Measurements from ENCODE around the gene KCMF1. TPM values are rescaled to one million over a fixed set of nuclear protein-coding genes. Genes with fewer than 3 reads are reported as not detected.

The KCMF1 gene
- total and polyA plus RNA-seq, 3 donors from 2014 or later = 53.9 to 141 (median 56.9) TPM

- Histone ChIP-seq H3K9me3 (no peaks in the 10 kb centered on the region), H3K27ac (no peak overlapping the region), H3K4me3 (no peak overlapping the region), H3K36me3 (ENCODE audit: low read depth, missing control alignments) (no peaks in the 10 kb centered on the region), H3K27me3 (no peaks in the 10 kb centered on the region), H3K4me1 (peaks cover 3% of the 10 kb centered on the region)
- WGBS, 2 donors = 58 to 64% methylated on average over 7 of the region's 7 CpGs
- TF ChIP-seq CTCF (IDR thresholded peaks at IDR 0.05) (peak in 1 of 3 experiments; percentile 19), POLR2A (IDR thresholded peaks at IDR 0.05) (no peak)
- intact Hi-C loops (cut with DNase I; ENCODE audit: low total_unique reads) = no loop called here
- DNase-seq = no peak
Measured at GRCh38 chr2:85015653-85016360, 44.8 kb downstream of the KCMF1 start.

- 80 to 86% methylated on average over 3 of the region's 3 CpGs for WGBS, 2 donors
- no peak for DNase-seq
- Histone ChIP-seq H3K27ac (no peak overlapping the region), H3K9me3 (no peaks in the 10 kb centered on the region), H3K4me1 (peaks cover 3% of the 10 kb centered on the region), H3K4me3 (no peak overlapping the region), H3K27me3 (no peaks in the 10 kb centered on the region), H3K36me3 (ENCODE audit: low read depth, missing control alignments) (no peaks in the 10 kb centered on the region)
- intact Hi-C loops (cut with DNase I; ENCODE audit: low total_unique reads) = no loop called here
- no peak for TF ChIP-seq CTCF (IDR thresholded peaks at IDR 0.05)
- no peak for TF ChIP-seq POLR2A (IDR thresholded peaks at IDR 0.05)
Measured at GRCh38 chr2:85016446-85016845, 45.5 kb downstream of the KCMF1 start.

DNA sequence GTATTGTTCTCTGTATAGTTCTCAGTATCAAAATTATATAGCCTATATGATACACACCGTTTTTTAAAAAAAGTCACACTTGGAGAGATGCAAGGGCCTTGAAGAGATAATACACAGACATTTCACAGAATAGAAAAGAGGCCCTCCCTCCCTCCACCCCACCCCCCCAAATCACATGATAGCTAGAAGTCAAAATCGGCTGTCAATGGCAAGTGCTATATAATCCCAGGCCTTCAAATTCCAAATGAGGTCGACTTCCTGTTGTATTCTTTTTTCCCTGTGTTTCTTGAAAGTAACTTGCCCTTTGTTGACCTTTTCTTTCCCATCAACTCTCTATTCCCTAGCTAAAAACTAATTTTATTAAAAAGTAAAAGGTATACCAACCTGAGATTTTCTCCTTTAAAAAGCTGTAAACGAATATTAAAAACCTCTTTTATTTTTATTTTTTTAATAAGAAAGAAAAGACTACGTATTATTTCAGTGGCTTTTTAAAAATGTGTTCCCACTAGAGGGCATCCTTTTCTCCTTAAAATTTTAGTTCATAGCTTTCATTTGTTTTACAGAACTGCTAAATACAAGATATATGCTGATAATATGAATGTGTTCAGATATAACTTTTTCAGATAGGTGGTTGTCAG lies 46.6 kb downstream of the KCMF1 start:
- Histone ChIP-seq H3K4me1 (peaks cover 3% of the 10 kb centered on the region), H3K9me3 (no peaks in the 10 kb centered on the region), H3K4me3 (no peak overlapping the region), H3K36me3 (ENCODE audit: low read depth, missing control alignments) (no peaks in the 10 kb centered on the region), H3K27me3 (no peaks in the 10 kb centered on the region), H3K27ac (no peak overlapping the region)
- TF ChIP-seq POLR2A (IDR thresholded peaks at IDR 0.05) = no peak
- TF ChIP-seq CTCF (IDR thresholded peaks at IDR 0.05) = peak in 1 of 3 experiments; percentile 41
- intact Hi-C loops (cut with DNase I; ENCODE audit: low total_unique reads) = no loop called here
- DNase-seq = no peak
- WGBS, 2 donors = 30 to 42% methylated on average over 5 of the region's 5 CpGs

GRCh38 chr2:85018049-85018447 lies 47.1 kb downstream of the KCMF1 start:
- no peaks in the 10 kb centered on the region for H3K27me3 ChIP-seq
- no peak for DNase-seq
- TF ChIP-seq CTCF (IDR thresholded peaks at IDR 0.05) = no peak
- TF ChIP-seq POLR2A (IDR thresholded peaks at IDR 0.05) = no peak
- WGBS, 2 donors = 95 to 96% methylated on average over 8 of the region's 8 CpGs
- intact Hi-C loops (cut with DNase I; ENCODE audit: low total_unique reads) = no loop called here
- no peaks in the 10 kb centered on the region for H3K36me3 ChIP-seq (ENCODE audit: low read depth, missing control alignments)
- H3K27ac ChIP-seq = no peak overlapping the region
- no peak overlapping the region for H3K4me3 ChIP-seq
- no peaks in the 10 kb centered on the region for H3K9me3 ChIP-seq
- peaks cover 3% of the 10 kb centered on the region for H3K4me1 ChIP-seq

DNA sequence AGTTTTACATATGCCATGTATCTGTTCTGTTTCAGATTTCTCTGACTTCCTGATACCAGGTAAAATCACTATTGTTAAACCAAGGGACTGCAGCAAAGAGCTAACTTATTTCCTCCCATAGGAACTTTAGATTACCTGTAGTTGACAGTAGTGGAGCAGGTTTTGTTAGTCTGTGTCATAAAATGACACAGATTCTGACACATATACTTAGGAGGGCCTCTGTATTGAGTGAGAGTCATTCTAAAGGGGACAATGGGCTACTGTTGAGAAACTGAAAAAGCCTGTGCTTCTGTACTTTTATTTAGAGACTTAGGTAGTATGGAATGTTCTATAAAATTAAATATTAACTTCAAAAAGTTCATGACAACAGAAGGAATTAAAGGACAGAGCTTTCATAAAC lies 48.2 kb downstream of the KCMF1 start:
- no peak for TF ChIP-seq POLR2A (IDR thresholded peaks at IDR 0.05)
- no peak for TF ChIP-seq CTCF (IDR thresholded peaks at IDR 0.05)
- Histone ChIP-seq H3K4me1 (peaks cover 3% of the 10 kb centered on the region), H3K4me3 (no peak overlapping the region), H3K36me3 (ENCODE audit: low read depth, missing control alignments) (no peaks in the 10 kb centered on the region), H3K27ac (no peak overlapping the region), H3K27me3 (no peaks in the 10 kb centered on the region), H3K9me3 (no peaks in the 10 kb centered on the region)
- no peak for DNase-seq
- intact Hi-C loops (cut with DNase I; ENCODE audit: low total_unique reads) = no loop called here
